Coronary artery (tissue), 2 donors: ENCODE measurements around the gene DCST1.

ENCODE experiments used
- DNase-seq: peaks from one replicate; pipeline ENCODE4 v3.0.0-alpha.2; 2017; ENCODE audit warnings: low spot score
- H3K27ac ChIP-seq, 2 donors: fragments of 200-600 bp; sonication (generic); one replicate each; pipeline ENCODE4 v1.5.1; 2016 to 2019
- H3K4me3 ChIP-seq: fragments of 200-600 bp; sonication (generic); 2 replicates; pipeline ENCODE4 v1.5.1; 2016; ENCODE audit warnings: mild to moderate bottlenecking, moderate library complexity
- CTCF ChIP-seq: fragments of 200-600 bp; sonication (generic); IDR thresholded peaks from one replicate; pipeline ENCODE4 v1.5.1; 2019; ENCODE audit warnings: antibody characterized with exemption

The DCST1 gene

GRCh38 chr1:155038602-155039307, 5.1 kb downstream of the DCST1 start:
- Histone ChIP-seq H3K27ac (no peak overlapping the region), H3K4me3 (no peak overlapping the region)
- no peak for DNase-seq
- no peak for TF ChIP-seq CTCF

GRCh38 chr1:155039308-155039669, 5.7 kb downstream of the DCST1 start:
- TF ChIP-seq CTCF = no peak

GRCh38 chr1:155040358-155041093, 6.9 kb downstream of the DCST1 start:
- no peak for TF ChIP-seq CTCF
- Histone ChIP-seq H3K4me3 (no peak overlapping the region), H3K27ac (no peak overlapping the region)
- no peak for DNase-seq

More at GRCh38 chr1:155039308-155039669, 5.7 kb downstream of the DCST1 start:
- Histone ChIP-seq H3K27ac (no peak overlapping the region), H3K4me3 (no peak overlapping the region)
- no peak for DNase-seq

- H3K4me3 ChIP-seq = no peak overlapping the region
- no peak for TF ChIP-seq CTCF
- H3K27ac ChIP-seq = no peak overlapping the region
- no peak for DNase-seq
Measured at GRCh38 chr1:155042789-155043188, 9.2 kb downstream of the DCST1 start.

- Histone ChIP-seq H3K4me3 (no peak overlapping the region), H3K27ac (no peak overlapping the region)
- no peak for TF ChIP-seq CTCF
- no peak for DNase-seq
Measured at GRCh38 chr1:155043301-155043702, 9.7 kb downstream of the DCST1 start.

- DNase-seq = no peak
- no peak overlapping the region for H3K27ac ChIP-seq
- no peak overlapping the region for H3K4me3 ChIP-seq
- no peak for TF ChIP-seq CTCF
Measured at GRCh38 chr1:155043793-155044192, 10.2 kb downstream of the DCST1 start.

GRCh38 chr1:155044365-155044764, 10.7 kb downstream of the DCST1 start:
- no peak overlapping the region for H3K27ac ChIP-seq
- DNase-seq = no peak
- no peak for TF ChIP-seq CTCF
- no peak overlapping the region for H3K4me3 ChIP-seq
